Measurements from ENCODE around the gene CHSY3. TPM values are rescaled to one million over a fixed set of nuclear protein-coding genes. Genes with fewer than 3 reads are reported as not detected.
A peak's percentile ranks its signal among the peaks of the same experiment; 100 is the strongest.

Gene CHSY3
- total RNA-seq, 2 donors from 2014 or later, result 1.2 to 2.0 TPM

DNA sequence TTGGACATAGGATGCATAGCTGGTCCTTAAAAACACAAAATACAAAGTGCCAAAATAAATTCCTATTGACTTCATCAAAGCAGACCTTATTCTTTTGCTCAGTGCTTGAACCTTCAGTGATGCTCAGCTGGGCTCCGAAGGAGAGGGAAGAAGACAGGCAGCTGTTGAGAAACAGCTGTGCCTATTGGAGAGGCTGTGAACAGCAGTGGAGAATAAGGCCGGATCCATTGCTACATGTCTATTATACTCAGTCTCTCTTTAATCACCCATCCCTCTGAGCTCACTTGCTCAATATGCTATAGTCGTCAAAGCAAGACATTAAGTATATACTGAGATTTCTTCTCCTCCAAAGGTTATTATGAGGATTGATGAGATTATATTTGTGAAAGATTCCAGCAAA, 174.4 kb downstream of the CHSY3 start:
- H3K9me3 Mint-ChIP-seq, result no peaks in the 10 kb centered on the region
- H3K27me3 ChIP-seq (ENCODE audit: control insufficient read depth, insufficient read depth, low read length, poor library complexity, severe bottlenecking), result no peaks in the 10 kb centered on the region
- TF ChIP-seq, protein P1, sequence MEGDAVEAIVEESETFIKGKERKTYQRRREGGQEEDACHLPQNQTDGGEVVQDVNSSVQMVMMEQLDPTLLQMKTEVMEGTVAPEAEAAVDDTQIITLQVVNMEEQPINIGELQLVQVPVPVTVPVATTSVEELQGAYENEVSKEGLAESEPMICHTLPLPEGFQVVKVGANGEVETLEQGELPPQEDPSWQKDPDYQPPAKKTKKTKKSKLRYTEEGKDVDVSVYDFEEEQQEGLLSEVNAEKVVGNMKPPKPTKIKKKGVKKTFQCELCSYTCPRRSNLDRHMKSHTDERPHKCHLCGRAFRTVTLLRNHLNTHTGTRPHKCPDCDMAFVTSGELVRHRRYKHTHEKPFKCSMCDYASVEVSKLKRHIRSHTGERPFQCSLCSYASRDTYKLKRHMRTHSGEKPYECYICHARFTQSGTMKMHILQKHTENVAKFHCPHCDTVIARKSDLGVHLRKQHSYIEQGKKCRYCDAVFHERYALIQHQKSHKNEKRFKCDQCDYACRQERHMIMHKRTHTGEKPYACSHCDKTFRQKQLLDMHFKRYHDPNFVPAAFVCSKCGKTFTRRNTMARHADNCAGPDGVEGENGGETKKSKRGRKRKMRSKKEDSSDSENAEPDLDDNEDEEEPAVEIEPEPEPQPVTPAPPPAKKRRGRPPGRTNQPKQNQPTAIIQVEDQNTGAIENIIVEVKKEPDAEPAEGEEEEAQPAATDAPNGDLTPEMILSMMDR (conservative IDR thresholded peaks at IDR 0.05), result no peak
- no peaks in the 10 kb centered on the region for H3K9me3 ChIP-seq (ENCODE audit: control insufficient read depth, low read length)
- no peak overlapping the region for H3K27ac Mint-ChIP-seq
- DNase-seq, result no peak
- no peaks in the 10 kb centered on the region for H3K27me3 Mint-ChIP-seq (ENCODE audit: insufficient read depth)
- 100% methylated on average over 2 of the region's 3 CpGs; no CpG with 5 or more reads in 1 of the 2 experiments for WGBS, 2 experiments (ENCODE audit: insufficient coverage in 1 of 2, insufficient read length in 1 of 2)
- H3K36me3 ChIP-seq (ENCODE audit: control insufficient read depth, insufficient read depth, low read length), result no peaks in the 10 kb centered on the region
- H3K27ac ChIP-seq (ENCODE audit: low read depth, low read length), result no peak overlapping the region
- H3K4me1 ChIP-seq (ENCODE audit: control insufficient read depth, insufficient read depth, low read length), result no peaks in the 10 kb centered on the region
- H3K4me1 Mint-ChIP-seq, result peaks cover 6% of the 10 kb centered on the region
- no peak overlapping the region for H3K4me3 ChIP-seq (ENCODE audit: low read length)
- no peaks in the 10 kb centered on the region for H3K36me3 Mint-ChIP-seq (ENCODE audit: low read depth)
- no peak overlapping the region for H3K9ac ChIP-seq (ENCODE audit: extremely low read depth, low read length, poor library complexity, severe bottlenecking)
- no peak overlapping the region for H3K4me3 Mint-ChIP-seq

DNA sequence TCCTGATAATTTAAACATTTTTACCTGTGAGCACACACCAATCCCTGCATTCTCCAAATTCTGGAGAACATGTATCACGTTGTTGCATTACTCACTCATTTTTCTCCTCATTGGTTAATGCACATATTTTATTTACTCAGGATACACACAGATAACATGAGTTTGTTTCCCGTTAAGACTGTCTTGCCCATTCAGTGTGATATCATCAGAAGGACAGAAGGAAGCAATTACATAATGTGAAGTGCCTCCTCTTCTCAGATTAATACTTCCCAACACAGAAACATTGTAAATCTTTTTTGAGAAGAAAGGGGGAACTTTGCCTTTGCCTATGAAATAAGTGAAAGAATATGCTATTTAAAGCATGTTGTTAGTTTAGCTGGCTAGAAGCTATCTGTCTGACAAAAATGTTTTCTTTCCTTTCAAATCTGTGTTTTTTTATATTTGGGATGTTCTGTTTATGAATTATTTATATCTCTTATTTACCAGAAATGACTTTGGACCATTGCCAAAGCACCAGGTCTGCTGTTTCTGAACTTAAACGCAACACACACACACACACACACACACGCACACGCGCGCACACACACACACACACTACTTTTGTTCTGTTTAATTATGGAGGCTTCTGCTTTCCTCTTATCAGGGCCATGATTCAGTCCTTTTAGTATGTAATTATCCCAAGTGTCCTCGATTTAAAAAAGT, 186.5 kb downstream of the CHSY3 start:
- no peaks in the 10 kb centered on the region for H3K27me3 ChIP-seq (ENCODE audit: control insufficient read depth, insufficient read depth, low read length, poor library complexity, severe bottlenecking)
- Mint-ChIP-seq H3K9me3 (peaks cover 19% of the 10 kb centered on the region), H3K4me1 (peaks cover 14% of the 10 kb centered on the region), H3K27ac (peak overlapping the region; percentile 69), H3K4me3 (peak overlapping the region; percentile 4), H3K27me3 (ENCODE audit: insufficient read depth) (no peaks in the 10 kb centered on the region), H3K36me3 (ENCODE audit: low read depth) (no peaks in the 10 kb centered on the region)
- no peak overlapping the region for H3K4me3 ChIP-seq (ENCODE audit: low read length)
- no peak overlapping the region for H3K27ac ChIP-seq (ENCODE audit: low read depth, low read length)
- peaks cover 18% of the 10 kb centered on the region for H3K9me3 ChIP-seq (ENCODE audit: control insufficient read depth, low read length)
- DNase-seq, result no peak
- H3K36me3 ChIP-seq (ENCODE audit: control insufficient read depth, insufficient read depth, low read length), result no peaks in the 10 kb centered on the region
- TF ChIP-seq, protein P1 (conservative IDR thresholded peaks at IDR 0.05), result no peak
- WGBS, 2 experiments (ENCODE audit: insufficient coverage in 1 of 2, insufficient read length in 1 of 2), result 86 to 91% methylated on average over 2 to 8 of the region's 8 CpGs
- H3K9ac ChIP-seq (ENCODE audit: extremely low read depth, low read length, poor library complexity, severe bottlenecking), result no peak overlapping the region
- peaks cover 6% of the 10 kb centered on the region for H3K4me1 ChIP-seq (ENCODE audit: control insufficient read depth, insufficient read depth, low read length)

DNA sequence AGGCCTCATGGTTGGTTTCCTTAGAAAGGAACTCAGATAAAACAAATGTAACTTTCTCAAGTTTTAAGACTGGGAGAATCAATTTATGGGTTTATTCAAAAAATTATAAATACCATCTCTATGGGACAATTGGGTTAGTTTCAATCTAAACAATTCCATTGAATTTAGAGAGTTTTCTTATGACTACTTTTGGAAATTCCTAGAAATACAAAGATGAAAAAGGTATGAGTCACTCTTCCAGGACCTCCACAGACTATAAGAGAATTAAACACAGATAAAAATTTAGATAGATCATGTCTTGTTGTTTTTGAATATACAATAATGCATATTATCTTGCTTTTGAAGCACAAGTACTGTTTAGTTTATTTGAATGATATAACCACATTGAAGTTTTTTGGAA, 188.7 kb downstream of the CHSY3 start:
- Mint-ChIP-seq H3K27me3 (ENCODE audit: insufficient read depth) (no peaks in the 10 kb centered on the region), H3K27ac (no peak overlapping the region), H3K4me1 (peaks cover 14% of the 10 kb centered on the region), H3K9me3 (peaks cover 16% of the 10 kb centered on the region), H3K36me3 (ENCODE audit: low read depth) (no peaks in the 10 kb centered on the region), H3K4me3 (no peak overlapping the region)
- Histone ChIP-seq H3K4me1 (ENCODE audit: control insufficient read depth, insufficient read depth, low read length) (peaks cover 6% of the 10 kb centered on the region), H3K9me3 (ENCODE audit: control insufficient read depth, low read length) (peaks cover 18% of the 10 kb centered on the region), H3K27ac (ENCODE audit: low read depth, low read length) (no peak overlapping the region), H3K36me3 (ENCODE audit: control insufficient read depth, insufficient read depth, low read length) (no peaks in the 10 kb centered on the region), H3K9ac (ENCODE audit: extremely low read depth, low read length, poor library complexity, severe bottlenecking) (no peak overlapping the region), H3K4me3 (ENCODE audit: low read length) (peak overlapping the region; percentile 2), H3K27me3 (ENCODE audit: control insufficient read depth, insufficient read depth, low read length, poor library complexity, severe bottlenecking) (no peaks in the 10 kb centered on the region)
- no peak for DNase-seq
- TF ChIP-seq, protein P1 (conservative IDR thresholded peaks at IDR 0.05), result no peak

Data from endodermal cell (in vitro differentiated cells).